HEK293T (cell line): ENCODE measurements around the gene PAK5.

Experiments used
- BHLHE40 ChIP-seq: fragments of 450-650 bp; IDR thresholded peaks from 2 replicates; pipeline ENCODE4 v1.6.1; 2016; ENCODE audit warnings: mild to moderate bottlenecking, moderate library complexity, borderline replicate concordance
- PKNOX1 ChIP-seq: fragments of 450-650 bp; IDR thresholded peaks from 2 replicates; pipeline ENCODE4 v1.6.1; 2016
- SP1 ChIP-seq: fragments of 450-650 bp; IDR thresholded peaks from 2 replicates; pipeline ENCODE4 v1.6.1; 2017

- TF ChIP-seq BHLHE40 = no peak
- TF ChIP-seq PKNOX1 = no peak
- no peak for TF ChIP-seq SP1
Measured at GRCh38 chr20:9503526-9504245, 335.2 kb downstream of the PAK5 start.
